ENCODE measurements around the gene PCCB.

GRCh38 chr3:136249593-136249992 lies 547 bp upstream of the PCCB start:
- TF ChIP-seq CTCF (IDR thresholded peaks at IDR 0.05) (no peak), ZFX (IDR thresholded peaks at IDR 0.05; ENCODE audit: borderline replicate concordance) (no peak)

Measured in 22Rv1 (cell line).